K562 (cell line): ENCODE results near the gene PTPRR. TPM values are rescaled to one million over a fixed set of nuclear protein-coding genes. Genes with fewer than 3 reads are reported as not detected.

Experiments used
- ATAC-seq: fragments of 200-7000 bp; cut with Tn5 transposase; 3 replicates; pipeline ENCODE4 v1.9.1; 2020; ENCODE audit warnings: moderate library complexity
- BruUV-seq: library from RNA; stranded (reverse); fragments of 400-500 nt; replicated peaks from 2 replicates; lab custom pipeline; 2021; lab: Mats Ljungman, UMichigan
- CTCF ChIA-PET: fragments of 300-600 bp; formaldehyde crosslinking; extraction: SDS; loops from one replicate; lab custom pipeline; 2021; ENCODE audit warnings: low intra/inter-chr PET ratio; lab: Yijun Ruan, JAX
- POLR2A ChIA-PET: fragments of 300-600, 350-650 bp; sonication (Branson Sonifier 250); formaldehyde crosslinking; extraction: SDS; loops from one replicate; lab custom pipeline; 2021; ENCODE audit warnings: antibody characterized with exemption, inconsistent platforms; lab: Yijun Ruan, JAX
- DNase-seq, 4 experiments: peaks; one replicate each; pipeline versions ENCODE4 v3.0.0 to v3.0.0-alpha.2; 2011 to 2018; ENCODE audit warnings: low spot score in 3 of 4, mixed read lengths in 3 of 4; ENCODE audit errors: extremely low read depth in 1 of 4
- FAIRE-seq: peaks from 2 replicates; lab custom pipeline; 2011; peaks lifted over from hg19 to GRCh38; lab: Jason Lieb, UNC
- H2AFZ ChIP-seq: 2 replicates; pipeline ENCODE4 v1.6.0; 2011; ENCODE audit warnings: low read depth, low read length, control low read depth, inconsistent platforms
- H3K27ac ChIP-seq: fragments of 200-600 bp; 3 replicates; pipeline ENCODE4 v1.8.0; 2011; ENCODE audit warnings: low read depth, mild to moderate bottlenecking, control low read depth, inconsistent platforms, low read length, moderate library complexity, mixed read lengths; ENCODE audit errors: extremely low read depth
- H3K27me3 ChIP-seq, 2 experiments: fragments of 300-600 bp in 1 of 2; 2 replicates in 1 of 2; 3 replicates in 1 of 2; pipeline versions ENCODE4 v1.6.0 to v1.8.0; 2011; ENCODE audit warnings: inconsistent platforms in 2 of 2, low read length in 2 of 2, mild to moderate bottlenecking in 1 of 2, mixed read lengths in 1 of 2, moderate library complexity in 1 of 2; ENCODE audit not compliant: control insufficient read depth in 2 of 2, insufficient read depth in 2 of 2
- H3K36me3 ChIP-seq: fragments of 300-600 bp; 3 replicates; pipeline ENCODE4 v1.8.0; 2011; ENCODE audit warnings: mild to moderate bottlenecking, low read length, inconsistent platforms; ENCODE audit not compliant: control insufficient read depth, insufficient read depth
- H3K4me1 ChIP-seq, 2 experiments: fragments of 200-600 bp in 1 of 2; replicated peaks in 1 of 2; 2 replicates in 1 of 2; 3 replicates in 1 of 2; pipeline versions ENCODE4 v1.5.1 to v1.8.0; 2011; ENCODE audit warnings: inconsistent platforms in 2 of 2, low read length in 2 of 2, mild to moderate bottlenecking in 1 of 2, mixed read lengths in 1 of 2, moderate library complexity in 1 of 2; ENCODE audit not compliant: control insufficient read depth in 2 of 2, insufficient read depth in 2 of 2
- H3K4me2 ChIP-seq: 2 replicates; pipeline ENCODE4 v1.6.1; 2011; ENCODE audit warnings: low read length, control low read depth, inconsistent platforms, mixed read lengths; ENCODE audit not compliant: insufficient read depth
- H3K4me3 ChIP-seq: fragments of 200-600 bp; sonication (generic), shearing (Covaris generic); 2 replicates; pipeline ENCODE4 v1.5.1; 2016; ENCODE audit warnings: control low read depth, inconsistent platforms
- H3K79me2 ChIP-seq: fragments of 200-600 bp; 3 replicates; pipeline ENCODE4 v1.8.0; 2011; ENCODE audit warnings: low read length, inconsistent platforms; ENCODE audit not compliant: control insufficient read depth, insufficient read depth
- H3K9ac ChIP-seq, 2 experiments: 2 replicates each; pipeline versions ENCODE4 v1.6.0 to v1.6.1; 2011; ENCODE audit warnings: low read depth in 2 of 2, low read length in 2 of 2, control low read depth in 1 of 2, inconsistent platforms in 1 of 2, mild to moderate bottlenecking in 1 of 2, mixed read lengths in 1 of 2; ENCODE audit not compliant: insufficient read depth in 1 of 2
- H3K9me1 ChIP-seq: one replicate; pipeline ENCODE4 v1.6.0; 2011; ENCODE audit warnings: inconsistent platforms, mild to moderate bottlenecking, low read length, moderate library complexity; ENCODE audit not compliant: control insufficient read depth, insufficient read depth
- H3K9me3 ChIP-seq: replicated peaks from 2 replicates; pipeline ENCODE4 v1.5.1; 2011; ENCODE audit warnings: low read depth, low read length, inconsistent platforms; ENCODE audit not compliant: control insufficient read depth, insufficient read depth
- H4K20me1 ChIP-seq: replicated peaks from 2 replicates; pipeline ENCODE4 v1.6.1; 2011; ENCODE audit warnings: low read length, inconsistent platforms, mixed read lengths; ENCODE audit not compliant: control insufficient read depth, insufficient read depth
- ARID2 ChIP-seq: fragments of 450-650 bp; IDR thresholded peaks from 2 replicates; pipeline ENCODE4 v1.6.1; 2017; ENCODE audit warnings: antibody characterized with exemption, mild to moderate bottlenecking
- CCNT2 ChIP-seq: IDR thresholded peaks from 2 replicates; pipeline ENCODE4 v1.6.1; 2011; ENCODE audit warnings: borderline replicate concordance, low read depth, mild to moderate bottlenecking, moderate library complexity, mixed read lengths, low read length; ENCODE audit not compliant: insufficient read length; ENCODE audit errors: extremely low read depth
- ETV1 ChIP-seq: fragments of 450-650 bp; conservative IDR thresholded peaks from 2 replicates; pipeline ENCODE4 v1.6.1; 2016; ENCODE audit warnings: missing genetic modification characterization, control low read depth, low read depth, missing compliant biosample characterization
- HDGF ChIP-seq: fragments of 450-650 bp; IDR thresholded peaks from 2 replicates; pipeline ENCODE4 v1.6.1; 2016
- MCM5 ChIP-seq: fragments of 450-650 bp; IDR thresholded peaks from 2 replicates; pipeline ENCODE4 v1.6.1; 2016; ENCODE audit warnings: low read depth
- MTF1 ChIP-seq: fragments of 250-450 bp; sonication (Bioruptor Pico); IDR thresholded peaks from 2 replicates; pipeline ENCODE4 v1.9.0; 2021; ENCODE audit warnings: moderate library complexity, mild to moderate bottlenecking, inconsistent platforms, borderline replicate concordance
- NR4A1 ChIP-seq, 2 experiments: fragments of 250-450 bp in 1 of 2; fragments of 450-650 bp in 1 of 2; sonication (Bioruptor Pico) in 1 of 2; IDR thresholded peaks; 2 replicates each; pipeline versions ENCODE4 v1.4.0 to v1.6.1; 2016 to 2020; ENCODE audit warnings: mild to moderate bottlenecking in 2 of 2, missing compliant biosample characterization in 1 of 2, missing genetic modification characterization in 1 of 2, moderate library complexity in 1 of 2
- PHF20 ChIP-seq: fragments of 450-650 bp; IDR thresholded peaks from 2 replicates; pipeline ENCODE4 v1.6.1; 2018; ENCODE audit not compliant: partially characterized antibody
- RFX7 ChIP-seq: fragments of 250-450 bp; sonication (Bioruptor Pico); IDR thresholded peaks from 2 replicates; pipeline ENCODE4 v1.5.1; 2021; ENCODE audit warnings: mild to moderate bottlenecking
- ZNF644 ChIP-seq: fragments of 200-800 bp; sonication (Bioruptor generic); IDR thresholded peaks from 2 replicates; pipeline ENCODE4 v1.6.1; 2016; ENCODE audit warnings: low read depth, missing genetic modification characterization, missing compliant biosample characterization
- WGBS: fragments of 100-300 bp; shearing (Covaris generic); methylation state at CpG from one replicate; pipeline ENCODE4 v1.1.6; 2016; ENCODE audit warnings: low coverage, mixed read lengths; ENCODE audit not compliant: insufficient coverage; ENCODE audit errors: missing lambda C conversion rate; 5-methylcytosine and 5-hydroxymethylcytosine counted together
- in situ Hi-C: fragments of 300-500 bp; cut with MboI; formaldehyde crosslinking; loops from 4 replicates; pipeline ENCODE4 v1.15.0; 2018; ENCODE audit warnings: inconsistent platforms, mixed read lengths
- intact Hi-C: fragments of 100-400 bp; cut with micrococcal nuclease; formaldehyde crosslinking; loops from 2 replicates; pipeline ENCODE4 v1.14.2; 2022
- polyA plus RNA-seq, 8 experiments: library from polyadenylated mRNA; depleted of rRNA in 4 of 8; stranded (reverse) in 5 of 8; unstranded in 3 of 8; fragments of >200 nt; fragmentation: Nextera tagmentation in 2 of 8; fragmentation: Illumina TruSeq in 1 of 8; extraction: Ambion mirVana in 2 of 8; extraction: Trizol in 1 of 8; gene quantifications; 2 replicates each; pipeline versions ENCODE4 v1.2.1 to v1.2.3, GENCODE V29; 2011 to 2014; ENCODE audit warnings: inconsistent platforms in 1 of 8, missing spikeins in 1 of 8
- total RNA-seq, 7 experiments: library from RNA; depleted of rRNA in 6 of 7; stranded (reverse); fragments of >200 nt in 6 of 7; fragmentation: Illumina TruSeq in 2 of 7; extraction: Trizol in 2 of 7; gene quantifications; 2 replicates each; pipeline versions ENCODE4 v1.2.1 to v1.2.3, GENCODE V29; 2011 to 2021; ENCODE audit warnings: low replicate concordance in 1 of 7
- TF ChIP-seq, protein P1 (sequence below): fragments of 250-450 bp; sonication (Bioruptor Pico); IDR thresholded peaks from 2 replicates; pipeline ENCODE4 v1.5.0; 2021
- TF ChIP-seq, protein P2 (sequence below): sonication (generic); formaldehyde crosslinking; IDR thresholded peaks from 2 replicates; pipeline ENCODE4 v1.8.0; 2023; ENCODE audit warnings: mild to moderate bottlenecking, missing genetic modification reagents
- TF ChIP-seq, protein P3 (sequence below): sonication (generic); formaldehyde crosslinking; IDR thresholded peaks from 2 replicates; pipeline ENCODE4 v1.9.0; 2022; ENCODE audit warnings: mild to moderate bottlenecking, missing genetic modification reagents
- TF ChIP-seq, protein P4 (sequence below), 2 experiments: fragments of 450-650 bp; conservative IDR thresholded peaks; 2 replicates each; pipeline ENCODE4 v1.6.1; 2017; ENCODE audit warnings: mild to moderate bottlenecking in 2 of 2, moderate library complexity in 2 of 2
- TF ChIP-seq, protein P5 (sequence below): fragments of 250-450 bp; sonication (Bioruptor Pico); IDR thresholded peaks from 2 replicates; pipeline ENCODE4 v1.4.0; 2020

PTPRR gene
- total and polyA plus RNA-seq, 9 of the 15 experiments (the other 6 are each of a cell fraction or from before 2014, with no cell fraction given): 6.6 to 41.7 (median 12.3) TPM

DNA sequence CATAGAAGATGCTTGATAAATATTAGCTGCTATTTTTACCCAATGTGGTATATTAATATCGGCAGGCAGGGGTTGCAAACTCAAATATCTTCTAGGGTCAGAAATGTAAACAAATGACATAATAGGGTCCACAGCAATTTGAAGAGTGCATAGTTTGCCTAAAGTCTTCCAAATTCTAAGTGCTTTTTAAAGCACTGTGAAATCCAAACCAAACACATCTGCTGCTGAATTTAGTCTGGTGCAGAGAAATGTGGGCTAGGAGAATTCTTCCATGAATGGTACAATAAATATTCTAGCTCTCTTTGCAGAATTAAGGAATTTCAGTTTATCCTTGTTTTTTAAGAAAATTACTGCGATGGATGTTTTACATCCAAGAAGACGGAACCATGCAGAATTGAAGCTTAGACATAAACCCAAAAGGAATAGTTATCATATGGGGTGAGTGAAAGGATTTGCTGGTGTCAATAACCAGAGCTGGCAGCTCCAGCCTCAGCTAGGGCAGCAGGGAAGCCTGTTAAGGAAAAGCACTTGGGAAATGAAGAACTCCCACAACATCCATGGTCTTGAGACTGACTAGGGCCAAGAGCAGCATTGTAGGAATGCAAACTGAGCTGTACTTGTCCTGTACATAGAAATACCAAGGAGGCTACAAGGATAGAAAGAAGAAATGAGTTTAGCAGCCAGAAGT, 65.5 kb downstream of the PTPRR start (continued):
- TF ChIP-seq NR4A1 (CRISPR knock-in tag; IDR thresholded peaks at IDR 0.05) (no peak), NR4A1 (tag; IDR thresholded peaks at IDR 0.05) (no peak), HDGF (no peak), ZNF644 (no peak)
- TF ChIP-seq, protein P1, sequence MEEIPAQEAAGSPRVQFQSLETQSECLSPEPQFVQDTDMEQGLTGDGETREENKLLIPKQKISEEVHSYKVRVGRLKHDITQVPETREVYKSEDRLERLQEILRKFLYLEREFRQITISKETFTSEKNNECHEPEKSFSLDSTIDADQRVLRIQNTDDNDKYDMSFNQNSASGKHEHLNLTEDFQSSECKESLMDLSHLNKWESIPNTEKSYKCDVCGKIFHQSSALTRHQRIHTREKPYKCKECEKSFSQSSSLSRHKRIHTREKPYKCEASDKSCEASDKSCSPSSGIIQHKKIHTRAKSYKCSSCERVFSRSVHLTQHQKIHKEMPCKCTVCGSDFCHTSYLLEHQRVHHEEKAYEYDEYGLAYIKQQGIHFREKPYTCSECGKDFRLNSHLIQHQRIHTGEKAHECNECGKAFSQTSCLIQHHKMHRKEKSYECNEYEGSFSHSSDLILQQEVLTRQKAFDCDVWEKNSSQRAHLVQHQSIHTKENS (CRISPR knock-in tag): no peak

DNA sequence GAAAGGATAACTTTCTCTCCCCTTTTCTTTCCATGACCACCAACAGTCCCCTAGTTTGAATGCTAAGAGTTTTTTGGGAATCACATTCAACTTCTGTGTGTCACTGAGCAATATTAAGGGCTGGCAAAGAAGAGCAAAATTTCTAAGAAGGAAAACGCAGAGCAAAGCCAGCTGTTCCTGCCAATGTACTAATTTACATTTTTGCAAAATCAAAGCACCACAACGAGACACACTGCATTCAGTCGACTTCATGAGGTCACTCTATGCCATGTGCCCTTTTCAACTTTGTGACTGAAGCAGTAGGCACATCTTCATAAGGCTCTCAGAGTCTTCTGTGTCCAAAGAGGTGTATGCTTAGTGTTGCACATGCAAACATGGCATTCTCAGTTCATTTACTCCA, 66.4 kb downstream of the PTPRR start:
- ATAC-seq: no peak
- no peaks in the 10 kb centered on the region for H4K20me1 ChIP-seq
- no peak overlapping the region for H2AFZ ChIP-seq
- no peak overlapping the region for H3K4me2 ChIP-seq
- FAIRE-seq: no peak
- H3K79me2 ChIP-seq: no peaks in the 10 kb centered on the region
- ChIA-PET POLR2A (no interaction called here), CTCF (no interaction called here)
- H3K36me3 ChIP-seq: no peaks in the 10 kb centered on the region
- no peak overlapping the region for H3K27ac ChIP-seq
- no peaks in the 10 kb centered on the region for H3K4me1 ChIP-seq
- in situ Hi-C loops: no loop called here
- DNase-seq: no peak
- no TSS peak for BruUV-seq
- no peak overlapping the region for H3K4me3 ChIP-seq
- WGBS: 0% methylated on average over 3 of the region's 3 CpGs
- intact Hi-C loops: no loop called here
- TF ChIP-seq PHF20 (no peak), CCNT2 (no peak), ARID2 (no peak), RFX7 (CRISPR knock-in tag) (no peak), MCM5 (no peak), MTF1 (no peak), ETV1 (tag) (no peak)
- TF ChIP-seq, protein P2, sequence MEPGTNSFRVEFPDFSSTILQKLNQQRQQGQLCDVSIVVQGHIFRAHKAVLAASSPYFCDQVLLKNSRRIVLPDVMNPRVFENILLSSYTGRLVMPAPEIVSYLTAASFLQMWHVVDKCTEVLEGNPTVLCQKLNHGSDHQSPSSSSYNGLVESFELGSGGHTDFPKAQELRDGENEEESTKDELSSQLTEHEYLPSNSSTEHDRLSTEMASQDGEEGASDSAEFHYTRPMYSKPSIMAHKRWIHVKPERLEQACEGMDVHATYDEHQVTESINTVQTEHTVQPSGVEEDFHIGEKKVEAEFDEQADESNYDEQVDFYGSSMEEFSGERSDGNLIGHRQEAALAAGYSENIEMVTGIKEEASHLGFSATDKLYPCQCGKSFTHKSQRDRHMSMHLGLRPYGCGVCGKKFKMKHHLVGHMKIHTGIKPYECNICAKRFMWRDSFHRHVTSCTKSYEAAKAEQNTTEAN (CRISPR knock-in tag): no peak
- TF ChIP-seq, protein P3, sequence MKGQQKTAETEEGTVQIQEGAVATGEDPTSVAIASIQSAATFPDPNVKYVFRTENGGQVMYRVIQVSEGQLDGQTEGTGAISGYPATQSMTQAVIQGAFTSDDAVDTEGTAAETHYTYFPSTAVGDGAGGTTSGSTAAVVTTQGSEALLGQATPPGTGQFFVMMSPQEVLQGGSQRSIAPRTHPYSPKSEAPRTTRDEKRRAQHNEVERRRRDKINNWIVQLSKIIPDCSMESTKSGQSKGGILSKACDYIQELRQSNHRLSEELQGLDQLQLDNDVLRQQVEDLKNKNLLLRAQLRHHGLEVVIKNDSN (CRISPR knock-in tag): no peak
- TF ChIP-seq, protein P4, sequence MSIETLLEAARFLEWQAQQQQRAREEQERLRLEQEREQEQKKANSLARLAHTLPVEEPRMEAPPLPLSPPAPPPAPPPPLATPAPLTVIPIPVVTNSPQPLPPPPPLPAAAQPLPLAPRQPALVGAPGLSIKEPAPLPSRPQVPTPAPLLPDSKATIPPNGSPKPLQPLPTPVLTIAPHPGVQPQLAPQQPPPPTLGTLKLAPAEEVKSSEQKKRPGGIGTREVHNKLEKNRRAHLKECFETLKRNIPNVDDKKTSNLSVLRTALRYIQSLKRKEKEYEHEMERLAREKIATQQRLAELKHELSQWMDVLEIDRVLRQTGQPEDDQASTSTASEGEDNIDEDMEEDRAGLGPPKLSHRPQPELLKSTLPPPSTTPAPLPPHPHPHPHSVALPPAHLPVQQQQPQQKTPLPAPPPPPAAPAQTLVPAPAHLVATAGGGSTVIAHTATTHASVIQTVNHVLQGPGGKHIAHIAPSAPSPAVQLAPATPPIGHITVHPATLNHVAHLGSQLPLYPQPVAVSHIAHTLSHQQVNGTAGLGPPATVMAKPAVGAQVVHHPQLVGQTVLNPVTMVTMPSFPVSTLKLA (conservative IDR thresholded peaks at IDR 0.05): no peak
- TF ChIP-seq, protein P5, sequence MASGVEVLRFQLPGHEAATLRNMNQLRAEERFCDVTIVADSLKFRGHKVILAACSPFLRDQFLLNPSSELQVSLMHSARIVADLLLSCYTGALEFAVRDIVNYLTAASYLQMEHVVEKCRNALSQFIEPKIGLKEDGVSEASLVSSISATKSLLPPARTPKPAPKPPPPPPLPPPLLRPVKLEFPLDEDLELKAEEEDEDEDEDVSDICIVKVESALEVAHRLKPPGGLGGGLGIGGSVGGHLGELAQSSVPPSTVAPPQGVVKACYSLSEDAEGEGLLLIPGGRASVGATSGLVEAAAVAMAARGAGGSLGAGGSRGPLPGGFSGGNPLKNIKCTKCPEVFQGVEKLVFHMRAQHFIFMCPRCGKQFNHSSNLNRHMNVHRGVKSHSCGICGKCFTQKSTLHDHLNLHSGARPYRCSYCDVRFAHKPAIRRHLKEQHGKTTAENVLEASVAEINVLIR: no peak
- H3K9me3 ChIP-seq: no peaks in the 10 kb centered on the region
- H3K27me3 ChIP-seq: peaks cover 0 to 3% of the 10 kb centered on the region in 2 experiments; a peak in 1 of 5 replicates
- H3K9ac ChIP-seq: no peak overlapping the region
- no peaks in the 10 kb centered on the region for H3K9me1 ChIP-seq
